NB4 (cell line): Measurements from ENCODE around the gene GALNT12.

ENCODE experiments used
- CTCF ChIP-seq: IDR thresholded peaks from one replicate; pipeline ENCODE4 v1.5.1; 2012; ENCODE audit warnings: low read depth, low read length
- MYC ChIP-seq: IDR thresholded peaks from 2 replicates; pipeline ENCODE4 v1.6.1; 2011; ENCODE audit warnings: low read depth, low read length
- POLR2A ChIP-seq: IDR thresholded peaks from 2 replicates; pipeline ENCODE4 v1.6.1; 2011; ENCODE audit warnings: mild to moderate bottlenecking; ENCODE audit not compliant: insufficient read length; ENCODE audit errors: extremely low read depth
- TF ChIP-seq, protein P1 (sequence below): IDR thresholded peaks from 2 replicates; pipeline ENCODE4 v1.6.1; 2011; ENCODE audit warnings: low read depth, low read length

DNA sequence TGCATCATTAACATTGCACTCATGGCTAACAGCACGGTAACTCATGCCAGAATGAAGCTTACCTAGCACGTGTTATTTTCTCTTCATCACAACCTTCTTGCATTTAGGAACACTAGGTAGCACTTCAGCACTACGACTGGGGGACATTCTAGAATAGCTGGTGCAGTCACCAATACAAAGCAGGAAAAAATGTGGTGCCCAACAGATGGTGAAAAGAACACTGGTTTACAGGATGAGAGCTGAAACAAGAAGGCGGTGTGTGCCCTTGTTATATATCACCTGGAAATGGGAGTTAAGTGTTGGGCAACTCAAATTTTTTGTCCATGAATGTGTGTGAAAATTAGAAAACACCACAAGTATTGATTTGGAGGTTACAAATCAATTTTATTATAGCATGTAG, 30.0 kb downstream of the GALNT12 start:
- TF ChIP-seq, protein P1, sequence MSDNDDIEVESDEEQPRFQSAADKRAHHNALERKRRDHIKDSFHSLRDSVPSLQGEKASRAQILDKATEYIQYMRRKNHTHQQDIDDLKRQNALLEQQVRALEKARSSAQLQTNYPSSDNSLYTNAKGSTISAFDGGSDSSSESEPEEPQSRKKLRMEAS: no peak
- TF ChIP-seq POLR2A (no peak), CTCF (no peak), MYC (no peak)
